Right lobe of liver (tissue), 4 donors: ENCODE results near the gene SPAG17.

ENCODE experiments used
- CTCF ChIP-seq, 4 donors: fragments of 200-600 bp in 3 of 4; fragments of 450-650 bp in 1 of 4; IDR thresholded peaks; one replicate each; pipeline versions ENCODE4 v1.5.1 to v1.8.0; 2016 to 2022; ENCODE audit warnings: antibody characterized with exemption in 4 of 4, mild to moderate bottlenecking in 2 of 4
- POLR2A ChIP-seq: fragments of 450-650 bp; IDR thresholded peaks from one replicate; pipeline ENCODE4 v1.6.1; 2017; ENCODE audit warnings: antibody characterized with exemption, mild to moderate bottlenecking
- donor health status: DM: no; HTN: no; CAD: no.
- donor health status: DM: no; HTN: no; CAD: no.
- donor health status: DM: no; HTN: yes; CAD: no.

- TF ChIP-seq CTCF (IDR thresholded peaks at IDR 0.05) (no peak), POLR2A (no peak)
Measured at GRCh38 chr1:118144684-118145083, 40.3 kb downstream of the SPAG17 start.
